GM18507 (cell line): ENCODE results near the gene NFYC.

Experiments used
- DNase-seq: peaks from one replicate; pipeline ENCODE4 v3.0.0; 2011; ENCODE audit warnings: low read depth; ENCODE audit not compliant: insufficient read length; ENCODE audit errors: extremely low spot score
- FAIRE-seq: peaks from 2 replicates; lab custom pipeline; 2011; peaks lifted over from hg19 to GRCh38; lab: Jason Lieb, UNC

The NFYC gene

GRCh38 chr1:40753142-40753882, 61.8 kb downstream of the NFYC start:
- peak; percentile 71 for FAIRE-seq
- DNase-seq, result no peak

GRCh38 chr1:40754201-40754600, 62.7 kb downstream of the NFYC start:
- DNase-seq (no peak), FAIRE-seq (no peak)

DNA sequence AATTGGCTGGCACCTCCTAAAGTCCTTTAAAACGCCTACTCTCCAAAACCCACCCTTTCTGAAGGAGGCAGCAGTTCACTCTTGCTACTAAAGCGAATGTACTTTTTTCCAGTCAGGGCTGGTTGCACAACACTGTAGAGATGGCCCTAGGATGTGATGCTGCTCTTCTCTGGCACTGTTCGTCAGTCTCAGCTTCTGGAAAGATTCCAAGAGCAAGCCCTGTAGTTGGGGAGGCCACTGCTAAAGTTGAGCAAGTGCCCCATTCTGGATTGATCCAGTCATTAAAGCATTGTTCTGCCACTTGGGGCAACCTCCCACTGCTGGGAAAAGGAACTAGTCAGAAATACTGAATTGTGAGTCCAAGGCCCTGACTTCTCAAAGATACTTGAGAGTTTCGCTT, 63.6 kb downstream of the NFYC start:
- FAIRE-seq (no peak), DNase-seq (no peak)

DNA sequence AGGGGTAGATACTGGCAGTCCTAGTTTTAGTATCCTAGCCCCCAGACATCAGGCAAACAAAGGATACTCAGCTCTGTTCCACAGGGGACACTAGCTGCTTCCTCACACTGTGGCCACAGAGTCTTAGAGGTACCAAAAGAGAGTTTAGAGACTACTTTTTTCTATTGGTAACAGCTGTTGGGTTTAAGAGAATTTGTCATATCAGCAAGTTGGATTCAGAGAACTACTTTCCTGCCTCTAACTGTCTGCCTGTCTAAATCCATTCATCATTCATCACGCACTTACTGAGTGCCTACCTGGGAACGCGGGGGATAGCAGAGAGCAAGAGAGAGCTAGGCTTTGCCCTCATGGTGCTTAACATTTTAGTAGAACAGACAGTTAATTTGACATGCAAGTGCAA, 65.0 kb downstream of the NFYC start:
- FAIRE-seq (no peak), DNase-seq (no peak)

GRCh38 chr1:40757084-40757483, 65.6 kb downstream of the NFYC start:
- no peak for FAIRE-seq

DNA sequence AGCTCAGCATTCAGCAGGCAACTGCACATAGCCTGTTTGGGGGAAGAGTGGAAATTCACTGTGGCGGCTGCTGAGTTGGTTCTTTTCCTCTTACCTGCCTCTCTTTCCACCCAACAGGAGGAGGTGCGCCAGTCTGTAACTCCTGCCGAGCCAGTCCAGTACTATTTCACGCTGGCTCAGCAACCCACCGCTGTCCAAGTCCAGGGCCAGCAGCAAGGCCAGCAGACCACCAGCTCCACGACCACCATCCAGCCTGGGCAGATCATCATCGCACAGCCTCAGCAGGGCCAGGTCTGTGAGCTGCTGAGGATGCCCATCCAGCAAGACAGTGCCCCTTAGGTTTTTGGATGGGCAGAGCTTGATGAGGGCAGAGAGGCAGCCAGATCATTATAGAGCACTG, 66.5 kb downstream of the NFYC start:
- DNase-seq (no peak), FAIRE-seq (no peak)

More at GRCh38 chr1:40757084-40757483, 65.6 kb downstream of the NFYC start:
- DNase-seq, result no peak

DNA sequence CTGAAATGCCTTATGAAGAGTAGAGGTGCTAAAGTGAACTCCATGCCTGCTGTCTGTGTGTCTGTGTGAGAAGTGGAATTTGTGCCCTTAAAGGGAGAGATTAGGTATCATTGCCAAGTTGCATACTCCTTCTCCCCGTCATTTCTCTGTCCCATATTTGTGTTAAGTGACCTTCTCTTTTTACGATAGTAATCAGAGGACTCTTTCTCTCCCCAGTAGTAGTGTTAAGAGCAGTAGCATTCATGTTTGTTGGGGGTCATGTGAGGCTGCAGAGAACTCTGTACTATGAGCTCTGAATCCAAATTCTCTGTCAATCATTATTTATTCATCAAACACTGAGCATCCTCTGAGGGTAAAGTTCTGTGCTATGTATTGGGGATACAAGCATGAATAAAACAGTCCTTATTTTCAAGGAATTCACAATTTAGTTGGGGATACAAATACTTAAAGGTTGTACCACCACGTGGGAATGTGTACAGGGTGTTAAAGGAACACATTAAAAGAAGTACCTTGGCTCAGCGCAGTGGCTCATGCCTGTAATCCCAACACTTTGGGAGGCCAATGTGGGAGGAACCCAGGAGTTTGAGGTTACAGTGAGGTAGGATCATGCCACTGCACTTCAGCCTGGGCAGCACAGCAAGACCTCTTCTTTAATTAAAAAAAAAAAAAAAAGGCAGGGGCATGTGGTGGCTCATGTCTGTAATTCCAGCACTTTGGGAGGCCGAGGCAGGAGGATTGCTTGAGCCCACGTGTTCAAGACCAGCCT, 67.3 kb downstream of the NFYC start:
- no peak for DNase-seq
- no peak for FAIRE-seq

GRCh38 chr1:40760984-40761383, 69.5 kb downstream of the NFYC start:
- no peak for DNase-seq
- no peak for FAIRE-seq

DNA sequence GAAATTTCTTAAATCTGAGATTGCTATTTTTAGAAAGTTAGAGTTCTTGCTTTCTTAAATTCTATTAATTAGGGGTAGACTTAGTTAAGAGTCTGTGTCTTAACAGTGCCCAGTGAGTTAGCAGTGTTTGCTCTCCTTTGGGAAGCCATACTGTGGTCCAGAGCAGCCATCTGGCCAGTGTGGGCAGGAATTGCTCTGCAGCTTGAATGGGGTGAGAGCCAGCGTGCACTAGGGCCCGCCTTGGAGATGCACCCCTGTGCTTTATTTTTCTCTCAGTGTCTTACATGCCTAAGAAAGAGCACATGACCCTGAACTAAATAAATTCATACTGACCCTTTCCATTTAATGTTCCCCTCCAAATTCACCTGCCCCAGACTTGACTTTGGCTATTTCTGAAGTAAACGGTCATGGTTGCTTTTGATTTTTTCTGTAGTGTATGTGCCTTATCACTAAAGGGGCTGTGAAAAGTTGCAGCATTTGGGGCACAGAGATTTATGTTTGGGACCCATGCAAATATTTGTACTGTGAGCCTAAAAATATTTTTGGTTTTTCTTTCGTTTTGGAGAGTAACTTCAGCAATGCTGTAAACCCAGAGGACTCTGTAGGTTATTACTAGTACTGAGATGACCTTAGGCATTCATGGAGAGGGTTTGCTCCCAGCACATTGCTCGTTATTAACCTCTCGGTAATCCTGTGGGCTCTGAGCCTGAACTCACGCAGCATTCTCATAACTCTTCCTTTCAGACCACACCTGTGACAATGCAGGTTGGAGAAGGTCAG, 70.8 kb downstream of the NFYC start:
- FAIRE-seq (peak; percentile 62), DNase-seq (no peak)

GRCh38 chr1:40763742-40764532, 72.4 kb downstream of the NFYC start:
- no peak for DNase-seq
- FAIRE-seq, result peak; percentile 86

DNA sequence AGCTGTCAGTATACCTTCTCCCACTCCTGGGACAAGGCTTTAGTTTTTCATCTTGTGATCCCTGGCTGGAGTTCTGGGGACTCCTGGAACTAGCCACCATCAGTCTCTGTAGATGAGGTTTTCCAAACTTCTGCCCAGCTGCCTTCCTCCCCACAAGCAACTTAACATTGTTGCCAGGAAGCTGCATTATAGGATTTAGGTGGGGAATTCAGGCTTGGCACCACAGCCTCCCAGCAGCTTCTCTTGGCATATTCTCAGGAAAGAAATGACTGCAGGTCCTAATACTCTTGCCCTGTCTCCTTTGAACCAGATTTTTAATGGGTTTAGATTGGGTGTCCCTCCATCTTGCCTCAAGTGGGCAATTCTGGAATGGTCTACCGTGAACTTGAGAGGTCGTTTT, 73.5 kb downstream of the NFYC start:
- DNase-seq, result no peak
- FAIRE-seq, result no peak

DNA sequence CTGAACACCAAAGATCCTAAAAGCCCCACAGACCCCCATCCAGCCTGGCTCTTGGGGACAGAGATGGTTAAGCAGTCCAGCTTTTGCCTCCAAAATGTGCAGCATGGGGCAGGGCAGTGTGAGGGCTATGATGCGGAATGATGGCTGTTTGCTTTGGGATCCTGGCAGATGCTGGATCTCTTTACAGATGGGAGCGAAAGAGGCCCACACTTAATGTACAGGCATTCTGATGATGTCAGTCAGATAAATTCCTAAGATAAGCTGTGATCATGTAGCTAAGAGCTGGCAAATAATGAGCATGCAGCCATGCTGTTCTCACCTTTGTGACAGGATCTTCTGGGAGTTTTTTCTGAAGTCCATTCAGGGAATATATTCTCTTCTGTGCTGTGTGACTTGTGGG, 74.5 kb downstream of the NFYC start:
- no peak for FAIRE-seq
- DNase-seq, result no peak

DNA sequence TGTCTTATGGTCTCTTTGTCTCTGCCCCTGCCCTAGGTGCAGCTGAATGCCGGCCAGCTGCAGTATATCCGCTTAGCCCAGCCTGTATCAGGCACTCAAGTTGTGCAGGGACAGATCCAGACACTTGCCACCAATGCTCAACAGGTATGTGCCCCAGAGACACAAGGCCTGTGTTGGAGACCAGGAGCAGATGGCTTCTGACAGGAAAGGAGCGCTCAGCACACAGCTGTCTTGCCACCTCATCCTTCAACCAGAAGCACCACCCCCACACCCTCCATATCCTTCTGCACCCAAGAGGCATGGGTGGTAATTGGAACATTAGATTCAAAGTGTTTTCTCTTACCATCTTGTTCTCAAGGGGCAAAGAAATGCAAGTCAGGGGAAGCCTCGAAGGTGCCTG, 75.1 kb downstream of the NFYC start:
- DNase-seq (no peak), FAIRE-seq (no peak)

DNA sequence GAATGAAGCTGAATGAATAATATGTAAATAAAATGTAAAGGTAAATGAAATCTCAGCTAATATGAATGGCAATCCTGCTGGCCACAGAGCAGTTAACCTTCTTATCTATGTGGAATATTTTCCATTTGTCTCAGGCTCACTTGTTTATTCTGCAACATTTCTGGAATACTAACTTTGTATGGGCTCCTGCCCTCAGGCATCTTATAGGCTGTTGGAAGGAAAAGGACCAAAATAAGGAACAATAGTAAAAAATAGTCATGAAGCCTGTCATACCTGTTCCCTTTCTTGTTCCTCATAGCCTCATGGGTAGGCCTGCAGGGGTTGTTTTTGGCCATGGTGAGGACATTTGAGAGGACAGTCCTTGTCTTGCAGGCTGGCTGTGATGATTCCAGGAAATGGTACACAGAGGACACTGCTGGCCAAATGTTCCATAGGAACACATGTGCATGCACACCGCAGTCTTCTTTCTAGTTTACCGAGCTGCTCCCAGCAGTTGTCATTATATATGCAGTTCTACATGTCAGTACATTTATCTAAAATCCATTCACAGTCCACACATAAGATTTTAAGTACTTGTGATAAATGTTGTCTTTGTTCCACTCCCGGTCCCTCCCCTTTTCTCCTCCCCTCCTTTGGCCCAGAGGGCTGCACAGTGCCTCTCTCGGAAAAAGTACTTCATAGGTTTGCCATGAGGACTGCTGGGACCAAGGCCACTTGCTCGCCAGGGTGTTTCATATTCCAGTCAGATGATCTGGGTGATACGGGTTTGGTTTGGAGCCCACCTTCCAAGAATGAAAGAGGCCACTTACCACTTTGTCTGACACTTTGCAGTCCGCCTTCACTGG, 76.9 kb downstream of the NFYC start:
- DNase-seq (no peak), FAIRE-seq (no peak)

DNA sequence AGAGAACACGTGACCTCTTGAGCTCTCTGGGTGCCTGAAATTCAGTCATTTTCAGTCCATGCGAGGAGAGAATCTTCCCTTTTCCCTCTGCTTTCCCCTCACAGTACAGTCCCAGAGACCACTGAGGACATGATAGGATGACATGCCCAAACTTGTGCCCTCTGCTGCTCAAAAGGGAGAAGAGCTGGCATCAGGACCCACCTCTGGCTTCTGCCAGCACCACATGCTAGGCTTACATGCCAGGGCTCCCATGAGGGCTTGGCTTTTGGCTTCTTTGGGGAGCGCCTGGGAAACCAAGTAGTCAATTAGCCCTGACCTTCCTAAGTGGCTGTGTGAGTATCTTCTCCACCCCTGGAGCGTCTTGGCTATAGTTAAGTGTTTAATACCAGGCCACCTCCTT, 78.3 kb downstream of the NFYC start:
- DNase-seq (no peak), FAIRE-seq (no peak)

DNA sequence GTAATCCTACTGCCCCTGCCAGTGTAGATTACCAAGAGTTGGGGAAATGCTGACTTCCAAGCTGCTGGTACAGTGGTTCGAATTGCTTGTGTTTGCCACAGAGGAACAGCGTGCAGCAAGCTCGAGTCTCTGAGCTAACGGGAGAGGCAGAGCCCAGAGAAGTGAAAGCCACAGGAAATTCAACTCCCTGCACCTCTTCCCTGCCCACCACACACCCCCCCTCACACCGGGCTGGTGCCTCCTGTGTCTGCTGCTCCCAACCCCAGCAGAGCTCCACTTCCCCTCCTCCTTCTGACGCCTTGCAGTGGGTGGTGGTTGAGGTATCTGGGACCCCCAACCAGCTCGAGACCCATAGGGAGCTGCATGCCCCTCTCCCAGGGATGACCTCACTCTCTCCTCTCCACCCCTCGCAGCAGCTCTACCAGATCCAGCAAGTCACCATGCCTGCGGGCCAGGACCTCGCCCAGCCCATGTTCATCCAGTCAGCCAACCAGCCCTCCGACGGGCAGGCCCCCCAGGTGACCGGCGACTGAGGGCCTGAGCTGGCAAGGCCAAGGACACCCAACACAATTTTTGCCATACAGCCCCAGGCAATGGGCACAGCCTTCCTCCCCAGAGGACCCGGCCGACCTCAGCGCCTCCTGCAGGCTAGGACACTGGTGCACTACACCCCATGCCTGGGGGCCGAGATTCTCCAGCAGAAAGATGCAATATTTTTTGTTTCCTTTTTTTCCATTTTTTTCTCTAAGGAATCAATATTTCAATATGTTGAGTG, 79.0 kb downstream of the NFYC start:
- DNase-seq (no peak), FAIRE-seq (no peak)

GRCh38 chr1:40772146-40772955, 80.8 kb downstream of the NFYC start:
- DNase-seq, result no peak
- FAIRE-seq, result no peak
